Neural cell (in vitro differentiated cells): ENCODE data around the gene LSAMP. TPM values are rescaled to one million over a fixed set of nuclear protein-coding genes. Genes with fewer than 3 reads are reported as not detected.

Source experiments
- H2AFZ ChIP-seq: fragments of 200-600, 300-800 bp; sonication (generic), shearing (Covaris generic); 2 replicates; pipeline ENCODE4 v1.6.0; 2014; ENCODE audit warnings: low read depth, mild to moderate bottlenecking, antibody characterized with exemption, low read length, moderate library complexity
- H3F3A ChIP-seq: fragments of 200-600 bp; shearing (Covaris generic); 2 replicates; pipeline ENCODE4 v1.6.1; 2016; ENCODE audit warnings: mild to moderate bottlenecking, moderate library complexity, mixed read lengths, antibody characterized with exemption, low read length; ENCODE audit not compliant: insufficient read depth, poor library complexity, severe bottlenecking
- H3K27ac ChIP-seq: fragments of 200-600, 300-800 bp; sonication (generic), shearing (Covaris generic); 2 replicates; pipeline ENCODE4 v1.5.1; 2014; ENCODE audit warnings: mild to moderate bottlenecking, low read length, moderate library complexity
- H3K27me3 ChIP-seq: fragments of 300-800, 200-600 bp; sonication (generic), shearing (Covaris generic); 2 replicates; pipeline ENCODE4 v1.6.0; 2014; ENCODE audit warnings: mild to moderate bottlenecking, low read depth, low read length, moderate library complexity; ENCODE audit not compliant: insufficient read depth
- H3K36me3 ChIP-seq: fragments of 300-800, 200-600 bp; sonication (generic), shearing (Covaris generic); 2 replicates; pipeline ENCODE4 v1.5.1; 2014; ENCODE audit warnings: mild to moderate bottlenecking, antibody characterized with exemption, low read length, moderate library complexity; ENCODE audit not compliant: insufficient read depth
- H3K4me2 ChIP-seq: fragments of 300-800, 200-600 bp; sonication (generic), shearing (Covaris generic); 2 replicates; pipeline ENCODE4 v1.6.0; 2014; ENCODE audit warnings: mild to moderate bottlenecking, low read length
- H3K4me3 ChIP-seq: fragments of 300-800, 200-600 bp; sonication (generic), shearing (Covaris generic); 2 replicates; pipeline ENCODE4 v1.5.1; 2014; ENCODE audit warnings: mild to moderate bottlenecking, low read length, moderate library complexity
- H3K79me2 ChIP-seq: fragments of 200-600 bp; shearing (Covaris generic); replicated peaks from 2 replicates; pipeline ENCODE4 v1.6.0; 2014; ENCODE audit warnings: mild to moderate bottlenecking, low read length, moderate library complexity; ENCODE audit not compliant: insufficient read depth
- H3K9ac ChIP-seq: fragments of 300-800, 200-600 bp; sonication (generic), shearing (Covaris generic); 2 replicates; pipeline ENCODE4 v1.6.1; 2016; ENCODE audit warnings: mild to moderate bottlenecking, low read length, mixed read lengths
- H3K9me2 ChIP-seq: fragments of 200-600 bp; shearing (Covaris generic); 2 replicates; pipeline ENCODE4 v1.6.1; 2016; ENCODE audit warnings: mild to moderate bottlenecking, low read length, mixed read lengths; ENCODE audit not compliant: insufficient read depth
- H3K9me3 ChIP-seq: fragments of 200-600, 300-800 bp; sonication (generic), shearing (Covaris generic); 2 replicates; pipeline ENCODE4 v1.6.1; 2016; ENCODE audit warnings: mild to moderate bottlenecking, mixed run types, low read length, moderate library complexity, mixed read lengths
- H4K20me1 ChIP-seq: fragments of 200-600 bp; shearing (Covaris generic); 2 replicates; pipeline ENCODE4 v1.6.1; 2016; ENCODE audit warnings: mild to moderate bottlenecking, mixed run types; ENCODE audit not compliant: insufficient read depth
- EP300 ChIP-seq: fragments of 450-650 bp; conservative IDR thresholded peaks from 2 replicates; pipeline ENCODE4 v1.6.1; 2014; ENCODE audit warnings: antibody characterized with exemption, mild to moderate bottlenecking, moderate library complexity; ENCODE audit not compliant: poor library complexity, severe bottlenecking
- EZH2 ChIP-seq: fragments of 200-600, 300-800 bp; shearing (Covaris generic), sonication (generic); IDR thresholded peaks from 2 replicates; pipeline ENCODE4 v1.6.1; 2014; ENCODE audit warnings: antibody characterized with exemption, low read length, borderline replicate concordance, mild to moderate bottlenecking; ENCODE audit not compliant: insufficient read depth, poor library complexity, severe bottlenecking
- MXI1 ChIP-seq: fragments of 450-650 bp; conservative IDR thresholded peaks from 2 replicates; pipeline ENCODE4 v1.6.1; 2014; ENCODE audit warnings: antibody characterized with exemption, mild to moderate bottlenecking; ENCODE audit not compliant: poor library complexity, severe bottlenecking
- POLR2AphosphoS5 ChIP-seq: IDR thresholded peaks from 2 replicates; pipeline ENCODE4 v1.6.1; 2012
- RAD21 ChIP-seq: fragments of 450-650 bp; conservative IDR thresholded peaks from 2 replicates; pipeline ENCODE4 v1.6.1; 2014; ENCODE audit warnings: antibody characterized with exemption, mild to moderate bottlenecking, moderate library complexity
- SMC3 ChIP-seq: fragments of 450-650 bp; conservative IDR thresholded peaks from 2 replicates; pipeline ENCODE4 v1.6.1; 2014; ENCODE audit warnings: antibody characterized with exemption, mild to moderate bottlenecking, moderate library complexity; ENCODE audit not compliant: poor library complexity
- TAF1 ChIP-seq: IDR thresholded peaks from 2 replicates; pipeline ENCODE4 v1.6.1; 2012; ENCODE audit warnings: low read depth
- polyA plus RNA-seq: library from polyadenylated mRNA; depleted of rRNA; stranded (reverse); fragments of >200 nt; gene quantifications from 2 replicates; pipeline ENCODE4 v1.2.3, GENCODE V29; 2014
- TF ChIP-seq, protein P1 (sequence below): IDR thresholded peaks from 2 replicates; pipeline ENCODE4 v1.6.1; 2012; ENCODE audit warnings: borderline replicate concordance
- TF ChIP-seq, protein P2 (sequence below): fragments of 450-650 bp; IDR thresholded peaks from 2 replicates; pipeline ENCODE4 v1.5.1; 2014; ENCODE audit warnings: antibody characterized with exemption, mild to moderate bottlenecking, moderate library complexity; ENCODE audit not compliant: poor library complexity, severe bottlenecking

The LSAMP gene
- polyA plus RNA-seq, 1 donor from 2014 or later, result 93.6 TPM

DNA sequence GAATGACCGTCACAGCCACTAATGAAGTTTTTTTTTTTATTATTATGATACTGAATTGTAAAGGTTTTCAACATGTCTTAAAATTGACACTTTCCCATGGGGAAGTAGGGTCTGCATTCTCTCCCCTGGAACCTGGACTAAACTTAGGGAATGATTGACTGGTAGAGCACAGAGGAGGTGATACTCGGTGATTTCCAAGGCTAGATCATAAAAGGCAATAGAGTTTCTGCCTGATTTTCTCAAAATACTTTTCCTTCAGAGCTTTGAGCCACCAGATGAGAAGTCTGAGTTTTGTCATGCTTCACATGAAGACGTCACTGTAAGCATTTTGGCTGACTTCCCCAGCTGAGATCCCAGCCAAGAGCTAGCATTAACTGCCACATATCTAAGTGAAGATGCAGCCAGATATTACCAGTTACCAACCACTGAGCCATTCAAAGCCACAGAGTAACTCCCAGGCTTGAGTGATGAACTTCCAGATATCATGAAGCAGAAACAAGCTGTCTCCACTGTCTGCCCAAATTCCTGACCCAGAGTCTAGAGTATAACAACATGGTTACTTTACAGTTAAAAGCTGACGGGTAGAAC, 105.8 kb downstream of the LSAMP start:
- Histone ChIP-seq H3K27me3 (no peaks in the 10 kb centered on the region), H3K79me2 (no peaks in the 10 kb centered on the region), H3K4me2 (peak overlapping the region; percentile 46), H3K9me2 (no peaks in the 10 kb centered on the region), H3F3A (peaks cover 4% of the 10 kb centered on the region), H3K9ac (no peak overlapping the region), H3K27ac (peak overlapping the region; percentile 55), H2AFZ (no peak overlapping the region), H4K20me1 (no peaks in the 10 kb centered on the region), H3K9me3 (no peaks in the 10 kb centered on the region), H3K36me3 (no peaks in the 10 kb centered on the region), H3K4me3 (peak overlapping the region; percentile 37)
- TF ChIP-seq EP300 (no peak), POLR2AphosphoS5 (no peak), EZH2 (no peak), MXI1 (no peak), TAF1 (no peak), RAD21 (no peak), SMC3 (no peak)
- TF ChIP-seq, protein P1, sequence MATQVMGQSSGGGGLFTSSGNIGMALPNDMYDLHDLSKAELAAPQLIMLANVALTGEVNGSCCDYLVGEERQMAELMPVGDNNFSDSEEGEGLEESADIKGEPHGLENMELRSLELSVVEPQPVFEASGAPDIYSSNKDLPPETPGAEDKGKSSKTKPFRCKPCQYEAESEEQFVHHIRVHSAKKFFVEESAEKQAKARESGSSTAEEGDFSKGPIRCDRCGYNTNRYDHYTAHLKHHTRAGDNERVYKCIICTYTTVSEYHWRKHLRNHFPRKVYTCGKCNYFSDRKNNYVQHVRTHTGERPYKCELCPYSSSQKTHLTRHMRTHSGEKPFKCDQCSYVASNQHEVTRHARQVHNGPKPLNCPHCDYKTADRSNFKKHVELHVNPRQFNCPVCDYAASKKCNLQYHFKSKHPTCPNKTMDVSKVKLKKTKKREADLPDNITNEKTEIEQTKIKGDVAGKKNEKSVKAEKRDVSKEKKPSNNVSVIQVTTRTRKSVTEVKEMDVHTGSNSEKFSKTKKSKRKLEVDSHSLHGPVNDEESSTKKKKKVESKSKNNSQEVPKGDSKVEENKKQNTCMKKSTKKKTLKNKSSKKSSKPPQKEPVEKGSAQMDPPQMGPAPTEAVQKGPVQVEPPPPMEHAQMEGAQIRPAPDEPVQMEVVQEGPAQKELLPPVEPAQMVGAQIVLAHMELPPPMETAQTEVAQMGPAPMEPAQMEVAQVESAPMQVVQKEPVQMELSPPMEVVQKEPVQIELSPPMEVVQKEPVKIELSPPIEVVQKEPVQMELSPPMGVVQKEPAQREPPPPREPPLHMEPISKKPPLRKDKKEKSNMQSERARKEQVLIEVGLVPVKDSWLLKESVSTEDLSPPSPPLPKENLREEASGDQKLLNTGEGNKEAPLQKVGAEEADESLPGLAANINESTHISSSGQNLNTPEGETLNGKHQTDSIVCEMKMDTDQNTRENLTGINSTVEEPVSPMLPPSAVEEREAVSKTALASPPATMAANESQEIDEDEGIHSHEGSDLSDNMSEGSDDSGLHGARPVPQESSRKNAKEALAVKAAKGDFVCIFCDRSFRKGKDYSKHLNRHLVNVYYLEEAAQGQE, result no peak
- TF ChIP-seq, protein P2, sequence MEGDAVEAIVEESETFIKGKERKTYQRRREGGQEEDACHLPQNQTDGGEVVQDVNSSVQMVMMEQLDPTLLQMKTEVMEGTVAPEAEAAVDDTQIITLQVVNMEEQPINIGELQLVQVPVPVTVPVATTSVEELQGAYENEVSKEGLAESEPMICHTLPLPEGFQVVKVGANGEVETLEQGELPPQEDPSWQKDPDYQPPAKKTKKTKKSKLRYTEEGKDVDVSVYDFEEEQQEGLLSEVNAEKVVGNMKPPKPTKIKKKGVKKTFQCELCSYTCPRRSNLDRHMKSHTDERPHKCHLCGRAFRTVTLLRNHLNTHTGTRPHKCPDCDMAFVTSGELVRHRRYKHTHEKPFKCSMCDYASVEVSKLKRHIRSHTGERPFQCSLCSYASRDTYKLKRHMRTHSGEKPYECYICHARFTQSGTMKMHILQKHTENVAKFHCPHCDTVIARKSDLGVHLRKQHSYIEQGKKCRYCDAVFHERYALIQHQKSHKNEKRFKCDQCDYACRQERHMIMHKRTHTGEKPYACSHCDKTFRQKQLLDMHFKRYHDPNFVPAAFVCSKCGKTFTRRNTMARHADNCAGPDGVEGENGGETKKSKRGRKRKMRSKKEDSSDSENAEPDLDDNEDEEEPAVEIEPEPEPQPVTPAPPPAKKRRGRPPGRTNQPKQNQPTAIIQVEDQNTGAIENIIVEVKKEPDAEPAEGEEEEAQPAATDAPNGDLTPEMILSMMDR, result no peak

DNA sequence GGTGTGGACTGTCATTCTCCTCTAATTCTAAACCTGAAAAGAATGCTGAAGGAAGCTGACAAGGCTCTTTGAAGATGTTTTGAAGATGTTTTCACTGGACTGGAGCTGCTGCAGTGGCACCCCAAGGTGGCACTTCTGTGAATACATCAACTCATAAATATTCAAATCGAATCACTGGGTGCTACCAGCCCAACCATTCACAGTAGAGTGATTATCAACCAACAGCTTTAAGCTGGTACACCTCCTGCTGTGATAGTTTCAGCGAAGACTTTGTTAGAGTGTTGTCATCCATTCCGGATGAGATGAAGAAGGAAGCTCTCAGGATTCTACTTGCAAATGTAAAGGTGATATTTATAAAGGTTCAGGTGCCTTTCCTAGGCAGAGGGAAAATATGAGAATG, 106.6 kb downstream of the LSAMP start:
- no peak overlapping the region for H2AFZ ChIP-seq
- TF ChIP-seq EP300 (peak; percentile 45), POLR2AphosphoS5 (peak; percentile 28), MXI1 (no peak)
- H4K20me1 ChIP-seq, result no peaks in the 10 kb centered on the region

More for the DNA sequence above, 106.6 kb downstream of the LSAMP start:
- Histone ChIP-seq H3K27ac (peak overlapping the region; percentile 55), H3K9ac (no peak overlapping the region), H3K4me3 (peak overlapping the region; percentile 37), H3K4me2 (peak overlapping the region; percentile 46), H3K36me3 (no peaks in the 10 kb centered on the region), H3K9me3 (no peaks in the 10 kb centered on the region), H3K9me2 (no peaks in the 10 kb centered on the region), H3K79me2 (no peaks in the 10 kb centered on the region), H3F3A (peaks cover 4% of the 10 kb centered on the region), H3K27me3 (no peaks in the 10 kb centered on the region)
